GM21723 (cell line): ENCODE results near the gene IKZF3.
A peak's percentile ranks its signal among the peaks of the same experiment; 100 is the strongest.
"Not testable (repeated sequence)": the region's sequence is repeated elsewhere in the genome, so short reads cannot be mapped to it uniquely, and the experiment has no call there.

Source experiments
- ATAC-seq: cut with Tn5 transposase; IDR thresholded peaks from one replicate; pipeline ENCODE4 v1.9.1; 2021; ENCODE audit warnings: mild to moderate bottlenecking, moderate library complexity; ENCODE audit not compliant: unreplicated experiment

The IKZF3 gene

GRCh38 chr17:39742856-39743436 lies 121.2 kb downstream of the IKZF3 start:
- ATAC-seq, result no peak

GRCh38 chr17:39742126-39742855 lies 121.8 kb downstream of the IKZF3 start:
- no peak for ATAC-seq

GRCh38 chr17:39740357-39741111 lies 123.6 kb downstream of the IKZF3 start:
- no peak for ATAC-seq

GRCh38 chr17:39739885-39740356 lies 124.2 kb downstream of the IKZF3 start:
- ATAC-seq, result no peak

GRCh38 chr17:39738983-39739884 lies 124.9 kb downstream of the IKZF3 start:
- no peak for ATAC-seq

- no peak for ATAC-seq
Measured at GRCh38 chr17:39738568-39738901, 125.6 kb downstream of the IKZF3 start.

GRCh38 chr17:39737760-39738567 lies 126.1 kb downstream of the IKZF3 start, which contains the start of gene GRB7:
Gene GRB7, plus strand, starts transcription at chr17:39737938. Its CDS starts 4,364 bp downstream, at chr17:39742302.
- ATAC-seq, result no peak

- no peak for ATAC-seq
Measured at GRCh38 chr17:39737206-39737759, 126.8 kb downstream of the IKZF3 start.

- ATAC-seq, result no peak
Measured at GRCh38 chr17:39736319-39737165, 127.6 kb downstream of the IKZF3 start.

GRCh38 chr17:39735882-39736281 lies 128.2 kb downstream of the IKZF3 start:
- ATAC-seq, result no peak

- no peak for ATAC-seq
Measured at GRCh38 chr17:39732586-39732985, 131.5 kb downstream of the IKZF3 start.

GRCh38 chr17:39730095-39730921 lies 133.8 kb downstream of the IKZF3 start, which contains the start of gene MIEN1:
Gene MIEN1, minus strand, starts transcription at chr17:39730532. Its CDS starts 37 bp downstream, at chr17:39730495.
- peak; percentile 87 for ATAC-seq

GRCh38 chr17:39729280-39729851 lies 134.7 kb downstream of the IKZF3 start:
- ATAC-seq, result no peak

- no peak for ATAC-seq
Measured at GRCh38 chr17:39727556-39727955, 136.6 kb downstream of the IKZF3 start.

GRCh38 chr17:39726617-39727016 lies 137.5 kb downstream of the IKZF3 start:
- ATAC-seq, result no peak

- ATAC-seq, result not testable (repeated sequence)
Measured at GRCh38 chr17:39725923-39726322, 138.2 kb downstream of the IKZF3 start.

- no peak for ATAC-seq
Measured at GRCh38 chr17:39724731-39725130, 139.4 kb downstream of the IKZF3 start.
